Neural cell (in vitro differentiated cells): ENCODE measurements around the gene RAB11FIP4. TPM values are rescaled to one million over a fixed set of nuclear protein-coding genes. Genes with fewer than 3 reads are reported as not detected.

ENCODE experiments used
- H2AFZ ChIP-seq: fragments of 200-600, 300-800 bp; sonication (generic), shearing (Covaris generic); 2 replicates; pipeline ENCODE4 v1.6.0; 2014; ENCODE audit warnings: low read depth, mild to moderate bottlenecking, antibody characterized with exemption, low read length, moderate library complexity
- H3F3A ChIP-seq: fragments of 200-600 bp; shearing (Covaris generic); 2 replicates; pipeline ENCODE4 v1.6.1; 2016; ENCODE audit warnings: mild to moderate bottlenecking, moderate library complexity, mixed read lengths, antibody characterized with exemption, low read length; ENCODE audit not compliant: insufficient read depth, poor library complexity, severe bottlenecking
- H3K27ac ChIP-seq: fragments of 200-600, 300-800 bp; sonication (generic), shearing (Covaris generic); 2 replicates; pipeline ENCODE4 v1.5.1; 2014; ENCODE audit warnings: mild to moderate bottlenecking, low read length, moderate library complexity
- H3K27me3 ChIP-seq: fragments of 300-800, 200-600 bp; sonication (generic), shearing (Covaris generic); 2 replicates; pipeline ENCODE4 v1.6.0; 2014; ENCODE audit warnings: mild to moderate bottlenecking, low read depth, low read length, moderate library complexity; ENCODE audit not compliant: insufficient read depth
- H3K36me3 ChIP-seq: fragments of 300-800, 200-600 bp; sonication (generic), shearing (Covaris generic); 2 replicates; pipeline ENCODE4 v1.5.1; 2014; ENCODE audit warnings: mild to moderate bottlenecking, antibody characterized with exemption, low read length, moderate library complexity; ENCODE audit not compliant: insufficient read depth
- H3K4me2 ChIP-seq: fragments of 300-800, 200-600 bp; sonication (generic), shearing (Covaris generic); 2 replicates; pipeline ENCODE4 v1.6.0; 2014; ENCODE audit warnings: mild to moderate bottlenecking, low read length
- H3K4me3 ChIP-seq: fragments of 300-800, 200-600 bp; sonication (generic), shearing (Covaris generic); 2 replicates; pipeline ENCODE4 v1.5.1; 2014; ENCODE audit warnings: mild to moderate bottlenecking, low read length, moderate library complexity
- H3K79me2 ChIP-seq: fragments of 200-600 bp; shearing (Covaris generic); replicated peaks from 2 replicates; pipeline ENCODE4 v1.6.0; 2014; ENCODE audit warnings: mild to moderate bottlenecking, low read length, moderate library complexity; ENCODE audit not compliant: insufficient read depth
- H3K9ac ChIP-seq: fragments of 300-800, 200-600 bp; sonication (generic), shearing (Covaris generic); 2 replicates; pipeline ENCODE4 v1.6.1; 2016; ENCODE audit warnings: mild to moderate bottlenecking, low read length, mixed read lengths
- H3K9me2 ChIP-seq: fragments of 200-600 bp; shearing (Covaris generic); 2 replicates; pipeline ENCODE4 v1.6.1; 2016; ENCODE audit warnings: mild to moderate bottlenecking, low read length, mixed read lengths; ENCODE audit not compliant: insufficient read depth
- H3K9me3 ChIP-seq: fragments of 200-600, 300-800 bp; sonication (generic), shearing (Covaris generic); 2 replicates; pipeline ENCODE4 v1.6.1; 2016; ENCODE audit warnings: mild to moderate bottlenecking, mixed run types, low read length, moderate library complexity, mixed read lengths
- H4K20me1 ChIP-seq: fragments of 200-600 bp; shearing (Covaris generic); 2 replicates; pipeline ENCODE4 v1.6.1; 2016; ENCODE audit warnings: mild to moderate bottlenecking, mixed run types; ENCODE audit not compliant: insufficient read depth
- CTCF ChIP-seq: fragments of 450-650 bp; IDR thresholded peaks from 2 replicates; pipeline ENCODE4 v1.5.1; 2014; ENCODE audit warnings: antibody characterized with exemption, mild to moderate bottlenecking, moderate library complexity; ENCODE audit not compliant: poor library complexity, severe bottlenecking
- EP300 ChIP-seq: fragments of 450-650 bp; conservative IDR thresholded peaks from 2 replicates; pipeline ENCODE4 v1.6.1; 2014; ENCODE audit warnings: antibody characterized with exemption, mild to moderate bottlenecking, moderate library complexity; ENCODE audit not compliant: poor library complexity, severe bottlenecking
- EZH2 ChIP-seq: fragments of 200-600, 300-800 bp; shearing (Covaris generic), sonication (generic); IDR thresholded peaks from 2 replicates; pipeline ENCODE4 v1.6.1; 2014; ENCODE audit warnings: antibody characterized with exemption, low read length, borderline replicate concordance, mild to moderate bottlenecking; ENCODE audit not compliant: insufficient read depth, poor library complexity, severe bottlenecking
- MXI1 ChIP-seq: fragments of 450-650 bp; conservative IDR thresholded peaks from 2 replicates; pipeline ENCODE4 v1.6.1; 2014; ENCODE audit warnings: antibody characterized with exemption, mild to moderate bottlenecking; ENCODE audit not compliant: poor library complexity, severe bottlenecking
- POLR2AphosphoS5 ChIP-seq: IDR thresholded peaks from 2 replicates; pipeline ENCODE4 v1.6.1; 2012
- RAD21 ChIP-seq: fragments of 450-650 bp; conservative IDR thresholded peaks from 2 replicates; pipeline ENCODE4 v1.6.1; 2014; ENCODE audit warnings: antibody characterized with exemption, mild to moderate bottlenecking, moderate library complexity
- REST ChIP-seq: IDR thresholded peaks from 2 replicates; pipeline ENCODE4 v1.6.1; 2012; ENCODE audit warnings: borderline replicate concordance
- SMC3 ChIP-seq: fragments of 450-650 bp; conservative IDR thresholded peaks from 2 replicates; pipeline ENCODE4 v1.6.1; 2014; ENCODE audit warnings: antibody characterized with exemption, mild to moderate bottlenecking, moderate library complexity; ENCODE audit not compliant: poor library complexity
- TAF1 ChIP-seq: IDR thresholded peaks from 2 replicates; pipeline ENCODE4 v1.6.1; 2012; ENCODE audit warnings: low read depth
- polyA plus RNA-seq: library from polyadenylated mRNA; depleted of rRNA; stranded (reverse); fragments of >200 nt; gene quantifications from 2 replicates; pipeline ENCODE4 v1.2.3, GENCODE V29; 2014

The RAB11FIP4 gene
- polyA plus RNA-seq, 1 donor from 2014 or later = 14.4 TPM

GRCh38 chr17:31479062-31479408 is 87.6 kb downstream of the RAB11FIP4 start:
- TF ChIP-seq CTCF = no peak
- no peak for TF ChIP-seq TAF1
- no peak for TF ChIP-seq SMC3
- no peak for TF ChIP-seq MXI1
- no peak for TF ChIP-seq REST
- TF ChIP-seq EP300 = no peak
- TF ChIP-seq POLR2AphosphoS5 = no peak
- no peak for TF ChIP-seq RAD21
- no peak for TF ChIP-seq EZH2
- H3K4me3 ChIP-seq = no peak overlapping the region
- H3K27ac ChIP-seq = no peak overlapping the region

GRCh38 chr17:31479524-31479923 is 88.0 kb downstream of the RAB11FIP4 start:
- no peak overlapping the region for H2AFZ ChIP-seq
- H3K4me2 ChIP-seq = no peak overlapping the region
- H3K9ac ChIP-seq = no peak overlapping the region
- H3K9me3 ChIP-seq = no peaks in the 10 kb centered on the region
- no peak overlapping the region for H3K27ac ChIP-seq
- H3K36me3 ChIP-seq = no peaks in the 10 kb centered on the region
- no peak for TF ChIP-seq CTCF
- TF ChIP-seq RAD21 = no peak
- no peak for TF ChIP-seq MXI1
- TF ChIP-seq REST = no peak
- TF ChIP-seq TAF1 = no peak
- no peak for TF ChIP-seq POLR2AphosphoS5
- no peak for TF ChIP-seq EP300
- TF ChIP-seq SMC3 = no peak
- no peak for TF ChIP-seq EZH2
- H3F3A ChIP-seq = no peaks in the 10 kb centered on the region
- no peaks in the 10 kb centered on the region for H3K79me2 ChIP-seq
- H4K20me1 ChIP-seq = no peaks in the 10 kb centered on the region
- no peaks in the 10 kb centered on the region for H3K9me2 ChIP-seq
- H3K4me3 ChIP-seq = no peak overlapping the region
- H3K27me3 ChIP-seq = no peaks in the 10 kb centered on the region

More at GRCh38 chr17:31479062-31479408, 87.6 kb downstream of the RAB11FIP4 start:
- H3F3A ChIP-seq = no peaks in the 10 kb centered on the region
- no peaks in the 10 kb centered on the region for H3K79me2 ChIP-seq
- H3K9me3 ChIP-seq = no peaks in the 10 kb centered on the region
- no peaks in the 10 kb centered on the region for H3K36me3 ChIP-seq
- H3K4me2 ChIP-seq = no peak overlapping the region
- no peak overlapping the region for H2AFZ ChIP-seq
- H3K9ac ChIP-seq = no peak overlapping the region
- no peaks in the 10 kb centered on the region for H4K20me1 ChIP-seq
- no peaks in the 10 kb centered on the region for H3K9me2 ChIP-seq
- H3K27me3 ChIP-seq = no peaks in the 10 kb centered on the region
